Activated T-cell treated with anti-CD3 and anti-CD28 coated beads for 24 hours (primary cell): ENCODE results near the gene ITPRIP.

Experiments
- DNase-seq: peaks from one replicate; pipeline ENCODE4 v3.0.0-alpha.2; 2020; ENCODE audit warnings: low read depth

The ITPRIP gene

DNA sequence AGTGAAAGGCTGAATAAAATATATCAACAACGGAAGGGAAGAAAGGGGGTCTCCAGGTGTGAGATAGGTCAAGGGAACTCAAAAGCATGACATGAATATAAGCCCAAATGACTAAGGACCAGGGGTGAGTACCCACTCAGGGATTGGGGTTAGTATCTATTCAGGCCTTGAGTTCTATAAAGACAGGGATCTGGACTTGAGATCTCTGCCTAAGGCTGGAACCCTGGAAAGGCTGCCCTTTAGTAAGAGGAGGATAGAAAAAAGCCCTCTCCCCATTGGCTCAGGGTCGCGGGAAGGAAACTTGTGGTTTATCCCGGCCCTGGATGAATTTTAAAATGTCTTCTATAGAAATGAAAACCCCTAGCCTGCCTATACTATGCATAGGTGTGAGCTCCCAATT is 2.4 kb upstream of the ITPRIP start:
- no peak for DNase-seq

DNA sequence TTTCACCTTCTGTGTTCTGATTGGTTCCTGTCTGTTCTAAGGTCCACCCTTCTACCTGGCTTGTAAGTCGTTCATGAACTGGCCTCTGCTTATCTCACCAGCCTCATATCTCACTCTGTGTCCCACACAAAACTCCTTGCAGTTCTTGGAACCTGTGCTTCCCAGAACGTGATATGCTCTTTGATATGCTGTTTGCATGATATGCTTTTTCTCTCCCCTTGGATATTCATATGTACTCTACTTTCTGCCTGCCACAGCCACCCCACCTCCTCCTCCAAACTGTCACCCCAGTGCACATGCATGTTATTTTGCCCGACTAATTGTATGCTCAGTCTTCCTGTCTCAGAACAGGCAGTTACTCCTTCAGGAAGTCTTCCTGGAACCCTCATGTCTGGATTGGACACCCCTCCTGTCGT is 1.9 kb upstream of the ITPRIP start:
- no peak for DNase-seq

DNA sequence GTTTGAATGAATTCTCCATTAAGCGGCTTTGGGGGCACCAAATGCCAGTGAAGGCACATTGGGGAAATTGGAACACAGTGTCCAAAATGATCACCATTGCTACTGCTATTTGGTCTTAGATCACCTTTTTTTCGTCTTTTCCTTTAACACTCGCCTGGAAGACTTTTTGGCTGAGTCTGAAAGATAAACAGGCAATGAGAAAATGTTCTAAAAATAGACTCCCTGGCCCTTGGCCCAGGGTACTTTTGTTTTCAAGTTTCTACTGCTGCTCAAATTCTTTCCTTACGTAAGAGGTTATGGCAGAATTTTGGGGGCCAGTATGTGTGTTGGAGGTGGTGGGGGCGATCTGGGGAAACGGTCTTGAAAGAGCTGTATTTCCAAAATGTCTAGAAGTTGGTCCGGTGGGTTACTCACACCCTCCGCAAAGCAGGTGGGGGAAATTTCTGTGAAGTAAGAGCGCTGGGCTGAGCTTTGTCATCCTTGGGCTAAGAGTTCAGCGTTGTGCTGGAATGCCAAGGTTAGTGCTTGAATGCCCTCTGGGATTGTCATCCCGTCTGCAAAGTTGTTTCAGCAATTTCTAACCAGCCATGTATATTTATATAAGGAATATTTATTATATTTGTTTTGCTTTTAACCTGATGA is 1.3 kb upstream of the ITPRIP start:
- no peak for DNase-seq

DNA sequence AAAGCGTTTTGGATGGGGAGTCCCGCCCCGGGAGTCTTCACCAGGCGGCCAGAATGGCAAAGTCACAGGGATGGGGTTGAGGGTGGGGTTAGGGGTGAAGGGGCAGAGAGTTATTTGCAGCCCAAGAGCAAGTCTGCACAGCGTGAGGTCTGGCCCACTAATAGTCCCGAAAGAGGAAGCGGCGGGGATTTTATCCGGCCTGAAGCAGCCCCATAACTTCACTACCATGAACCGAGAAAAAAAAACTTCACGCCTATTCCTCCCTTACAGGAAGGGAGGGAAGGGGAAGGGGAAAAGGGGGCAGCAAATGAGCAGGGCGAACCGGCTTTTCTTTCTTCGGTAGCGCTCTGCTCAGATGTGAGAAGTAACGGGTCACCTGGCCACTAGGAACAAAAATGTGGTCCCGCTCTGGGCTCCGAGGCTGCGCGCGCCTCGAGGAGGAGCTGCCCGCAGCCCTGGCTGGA is 712 bp downstream of the ITPRIP start:
- no peak for DNase-seq

DNA sequence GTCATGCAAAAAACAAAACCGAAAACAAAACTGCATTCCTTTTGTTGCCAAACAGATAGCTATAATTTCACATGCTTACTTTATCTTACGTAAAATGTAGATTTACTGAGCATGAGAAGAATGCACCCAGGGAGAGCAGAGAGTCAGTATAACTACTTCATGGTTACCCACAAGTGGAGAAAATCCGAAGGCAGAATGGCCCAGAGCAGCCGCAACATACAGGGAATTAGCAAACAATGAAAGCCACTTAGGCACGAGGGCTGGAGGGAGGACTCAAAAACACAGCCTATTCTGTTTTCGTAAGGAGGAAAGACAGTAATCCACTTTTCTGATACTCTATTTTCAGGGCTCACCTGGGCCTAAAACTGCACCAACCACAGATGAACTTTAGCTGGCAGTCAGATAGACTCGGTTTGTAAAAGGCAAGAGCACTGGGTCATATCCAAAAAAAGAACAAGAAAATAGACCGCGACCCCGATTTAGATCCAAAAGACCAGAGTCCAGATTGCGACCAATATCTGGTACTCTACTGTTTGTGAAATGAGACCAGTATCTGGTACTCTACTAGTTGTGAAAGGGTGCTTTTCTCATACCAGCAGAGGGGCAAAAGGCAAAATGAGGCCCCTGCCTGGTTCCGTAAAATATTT is 1.3 kb downstream of the ITPRIP start:
- DNase-seq: no peak

DNA sequence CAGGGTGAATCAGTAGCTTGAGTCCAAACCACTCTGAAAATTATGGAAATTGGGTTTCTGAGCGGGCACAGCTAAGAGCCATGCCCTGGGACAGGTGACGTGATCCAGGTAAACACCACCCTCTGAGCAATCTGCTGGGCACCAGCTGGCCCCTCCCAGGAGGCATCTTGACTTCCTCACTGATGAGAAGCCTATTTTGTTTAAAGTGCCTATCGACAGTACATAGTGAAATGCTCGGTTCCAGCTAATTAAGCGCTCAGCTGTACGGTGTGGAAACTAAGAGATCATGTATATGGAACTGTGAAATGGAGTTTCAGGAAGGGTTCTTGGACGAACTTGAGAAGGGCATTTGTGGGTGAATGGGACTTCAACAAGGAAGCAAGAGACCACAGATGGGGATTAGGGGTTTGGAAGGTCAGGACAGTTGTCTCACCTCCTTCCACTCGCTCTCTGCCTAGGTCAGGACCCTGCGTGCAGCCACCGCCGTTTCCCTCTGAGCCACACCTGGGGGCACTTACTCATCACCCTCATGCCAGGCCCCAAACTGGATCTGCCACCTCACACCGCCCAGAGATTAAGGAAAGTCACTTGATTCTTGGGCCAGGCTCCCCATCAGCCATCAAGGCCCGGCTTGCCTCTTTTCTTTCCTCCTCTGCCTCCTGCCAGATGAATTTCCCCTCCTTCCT is 3.2 kb downstream of the ITPRIP start:
- DNase-seq: no peak

DNA sequence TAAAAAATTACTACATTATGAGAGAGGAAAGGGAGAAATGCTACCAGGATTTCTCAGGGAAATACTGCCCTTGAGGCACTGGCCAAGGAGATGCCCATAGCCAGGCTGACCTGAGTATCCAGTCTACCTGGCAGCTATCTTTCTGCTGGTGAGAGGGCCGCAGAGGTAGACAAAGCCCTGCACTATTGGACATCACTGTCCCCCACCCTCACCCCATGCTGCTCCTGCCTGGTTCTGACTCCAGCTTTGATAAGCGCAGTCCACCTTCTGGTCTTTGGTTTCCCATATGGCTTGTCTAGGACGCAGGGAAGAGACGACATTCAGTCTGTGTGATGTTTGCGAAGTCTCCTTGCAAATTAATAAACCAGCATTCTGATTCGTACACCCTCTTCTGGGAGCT is 3.7 kb downstream of the ITPRIP start:
- no peak for DNase-seq

DNA sequence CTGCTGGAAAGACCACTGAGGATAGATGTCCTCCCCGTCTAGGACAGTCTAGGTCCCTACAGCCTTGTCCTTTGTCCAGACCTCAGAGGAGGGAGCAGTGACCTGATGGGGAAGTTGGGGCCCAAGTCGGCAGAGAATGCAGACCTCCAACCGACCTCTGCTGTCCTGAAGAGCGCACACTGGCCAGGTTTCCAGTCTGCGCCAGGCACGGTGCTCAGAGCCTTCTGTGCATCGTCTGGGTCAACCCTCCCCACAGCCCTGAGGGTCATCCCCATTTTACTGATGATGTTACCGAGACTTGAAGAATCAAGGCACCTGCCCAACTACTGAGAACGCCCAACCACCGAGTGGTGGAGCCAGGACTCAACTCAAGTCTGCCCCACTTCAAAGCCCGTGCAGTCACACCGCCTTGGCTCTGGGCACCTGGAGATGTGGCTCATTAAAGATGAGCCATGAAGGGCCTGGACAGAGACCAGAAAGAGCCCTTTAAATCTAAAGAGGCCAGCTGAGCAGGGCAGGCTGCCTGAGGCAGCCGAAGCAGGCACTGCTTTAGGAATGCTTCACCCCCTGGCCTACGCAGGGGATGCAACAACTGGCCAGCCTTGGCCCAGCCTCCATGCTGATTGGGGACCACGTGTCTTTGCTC is 4.4 kb downstream of the ITPRIP start:
- DNase-seq: no peak

DNA sequence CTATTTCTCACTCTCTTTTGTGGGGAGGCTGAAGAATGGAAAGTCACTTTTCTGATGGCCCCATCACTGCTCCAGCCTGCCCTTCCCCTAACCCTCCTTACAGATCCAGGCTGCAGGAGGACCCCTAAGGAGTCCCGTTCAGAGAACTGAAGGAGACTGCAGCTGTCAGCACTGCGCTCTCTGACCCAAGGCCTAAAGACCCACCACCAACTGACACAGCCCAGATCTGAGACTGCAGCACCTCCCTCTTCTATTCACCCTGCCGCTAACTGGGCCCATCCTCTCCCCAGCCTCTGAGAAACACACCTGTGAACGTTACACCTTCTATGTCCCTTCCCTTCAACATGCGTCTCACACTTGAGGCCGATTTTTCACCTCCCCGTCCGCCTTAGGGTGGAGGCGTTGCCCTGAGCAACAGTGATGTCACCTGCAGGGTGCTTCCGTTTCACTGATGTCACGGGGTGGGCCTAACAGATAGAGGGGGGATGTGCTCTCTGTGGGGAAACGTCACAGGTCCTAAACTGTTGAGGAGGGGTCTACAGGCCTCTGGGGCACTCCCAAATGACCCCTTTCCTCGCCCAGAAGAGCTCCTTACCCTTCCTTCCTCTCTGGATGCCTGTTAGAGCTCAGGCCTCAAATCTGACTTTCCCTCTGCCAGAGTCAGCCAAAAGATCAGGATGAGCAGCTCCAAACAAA is 5.1 kb downstream of the ITPRIP start:
- DNase-seq: peak; percentile 44

DNA sequence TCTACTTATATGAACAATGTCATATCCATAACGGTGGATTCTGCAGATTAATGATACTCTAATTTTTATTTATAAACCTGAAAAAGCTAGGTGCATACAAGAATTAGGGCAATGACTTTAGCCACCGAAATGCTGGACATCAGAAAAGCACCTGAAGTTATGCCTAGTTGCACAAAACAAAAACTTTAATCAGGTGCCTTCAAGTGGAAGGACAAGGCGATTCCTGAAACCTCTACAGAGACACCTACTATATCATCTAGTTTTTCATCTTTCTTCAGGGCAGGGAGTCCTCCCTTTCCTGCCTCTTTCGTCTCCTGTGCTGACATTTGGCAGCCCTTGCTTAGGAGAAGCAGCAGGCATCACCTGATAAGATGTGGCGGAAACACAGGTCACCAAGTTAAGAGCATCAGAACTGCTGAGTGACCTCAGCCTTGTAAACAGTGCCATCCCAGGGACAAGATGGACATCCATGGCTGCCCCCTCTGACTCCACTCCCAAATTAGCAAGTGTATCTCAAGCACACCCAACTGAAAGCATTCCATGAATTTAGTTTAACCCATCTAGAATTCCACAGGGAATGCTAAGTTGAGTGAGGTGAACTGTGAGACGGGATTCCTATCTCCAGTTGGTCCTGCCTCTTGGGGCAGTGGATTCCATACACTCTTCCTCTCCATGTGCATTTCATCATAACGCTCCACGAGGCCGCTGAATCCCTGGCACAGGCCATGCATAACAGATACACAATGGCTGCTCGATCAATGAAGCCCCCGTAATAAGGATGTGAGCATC is 5.8 kb downstream of the ITPRIP start:
- DNase-seq: no peak

DNA sequence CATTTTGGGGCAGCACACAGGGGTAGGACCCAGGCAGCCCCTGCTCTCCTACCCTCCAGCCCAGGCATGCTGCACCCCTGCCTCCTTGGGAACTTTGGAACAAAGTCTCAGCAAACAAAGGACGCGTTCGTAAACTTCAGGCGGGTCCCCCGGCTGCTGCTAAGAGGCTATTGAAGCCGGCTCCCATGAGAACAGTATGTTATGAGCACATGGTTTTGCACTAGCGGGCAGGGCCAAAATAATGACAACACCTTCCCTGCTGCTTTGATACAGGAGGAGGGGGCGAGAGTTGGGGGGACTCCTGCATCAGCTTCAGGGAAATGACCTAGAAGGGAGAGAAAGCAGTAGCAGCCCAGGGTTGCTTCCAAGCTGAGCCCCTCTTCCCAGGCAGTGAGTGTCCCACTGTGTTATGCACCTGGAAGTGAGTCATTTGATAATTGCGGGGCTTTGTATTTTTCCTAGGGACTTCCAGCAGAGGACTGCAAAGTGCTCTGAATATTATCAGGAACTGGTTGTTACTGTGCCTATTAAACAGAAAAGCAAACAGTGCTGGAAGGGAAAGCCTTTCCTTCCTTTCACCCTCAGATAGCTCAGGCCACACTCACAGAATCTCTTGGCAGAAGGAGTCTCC is 6.9 kb downstream of the ITPRIP start:
- no peak for DNase-seq

DNA sequence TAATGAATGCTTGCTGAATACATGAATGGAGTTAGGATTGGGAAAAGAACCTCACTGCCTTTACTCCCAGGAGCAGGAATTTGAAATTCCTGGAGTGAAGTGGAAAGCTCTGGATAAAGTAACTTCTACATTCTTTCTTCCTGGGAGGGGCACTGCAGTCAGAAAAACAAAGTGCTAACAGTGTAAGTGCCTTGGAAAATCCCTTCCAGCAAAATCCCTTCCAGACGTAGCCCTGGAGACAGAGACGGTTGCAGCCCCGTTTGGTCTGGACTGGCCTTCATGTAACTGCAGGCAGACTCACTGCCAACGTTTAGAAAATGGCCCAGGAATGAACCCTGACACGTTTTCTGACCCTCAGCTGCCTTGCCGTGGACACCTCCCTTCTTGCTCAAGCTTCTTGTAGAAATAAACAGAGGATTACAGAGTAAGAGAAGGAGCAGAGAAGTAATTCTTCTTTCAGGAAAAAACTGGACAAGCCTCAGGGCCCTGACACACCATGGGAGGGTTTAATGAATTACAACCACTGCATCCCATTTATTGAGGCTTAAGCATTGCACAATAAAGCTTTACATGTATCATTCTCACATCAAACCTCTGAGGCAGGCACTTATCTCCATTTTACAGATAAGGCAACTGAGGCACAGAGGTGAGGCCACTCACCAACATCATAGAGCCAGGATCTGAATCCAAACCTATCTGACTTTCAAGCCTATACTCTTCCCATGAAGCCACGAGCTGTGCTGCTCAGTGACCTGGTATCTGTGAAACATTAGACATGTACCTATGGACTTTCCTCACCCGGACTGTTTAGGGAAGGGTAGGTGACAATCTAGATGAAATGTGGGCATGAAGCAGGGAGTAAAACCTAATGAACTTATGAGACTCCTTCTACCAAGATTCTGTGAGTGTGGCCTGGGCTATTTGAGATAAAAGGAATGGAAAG is 7.8 kb downstream of the ITPRIP start:
- DNase-seq: no peak

DNA sequence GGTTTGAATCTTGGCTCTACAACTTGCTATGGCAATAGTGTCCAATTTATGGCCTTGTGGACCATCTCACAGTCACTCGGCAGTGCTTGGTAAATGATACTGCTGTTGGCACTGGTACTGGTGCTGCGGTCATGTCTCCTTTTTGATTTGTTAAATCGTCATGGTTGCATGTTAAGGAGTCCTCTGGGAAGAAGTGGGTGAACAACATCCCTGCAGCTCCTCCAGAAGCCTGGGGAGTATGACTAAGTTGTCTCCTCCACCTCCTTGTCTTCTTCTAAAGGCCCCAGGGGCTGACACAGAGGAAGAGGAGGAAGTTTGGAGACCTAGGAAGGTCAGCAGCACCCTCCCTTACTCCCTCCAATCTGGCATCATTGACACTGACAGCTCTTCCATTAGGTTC is 8.5 kb downstream of the ITPRIP start:
- no peak for DNase-seq

DNA sequence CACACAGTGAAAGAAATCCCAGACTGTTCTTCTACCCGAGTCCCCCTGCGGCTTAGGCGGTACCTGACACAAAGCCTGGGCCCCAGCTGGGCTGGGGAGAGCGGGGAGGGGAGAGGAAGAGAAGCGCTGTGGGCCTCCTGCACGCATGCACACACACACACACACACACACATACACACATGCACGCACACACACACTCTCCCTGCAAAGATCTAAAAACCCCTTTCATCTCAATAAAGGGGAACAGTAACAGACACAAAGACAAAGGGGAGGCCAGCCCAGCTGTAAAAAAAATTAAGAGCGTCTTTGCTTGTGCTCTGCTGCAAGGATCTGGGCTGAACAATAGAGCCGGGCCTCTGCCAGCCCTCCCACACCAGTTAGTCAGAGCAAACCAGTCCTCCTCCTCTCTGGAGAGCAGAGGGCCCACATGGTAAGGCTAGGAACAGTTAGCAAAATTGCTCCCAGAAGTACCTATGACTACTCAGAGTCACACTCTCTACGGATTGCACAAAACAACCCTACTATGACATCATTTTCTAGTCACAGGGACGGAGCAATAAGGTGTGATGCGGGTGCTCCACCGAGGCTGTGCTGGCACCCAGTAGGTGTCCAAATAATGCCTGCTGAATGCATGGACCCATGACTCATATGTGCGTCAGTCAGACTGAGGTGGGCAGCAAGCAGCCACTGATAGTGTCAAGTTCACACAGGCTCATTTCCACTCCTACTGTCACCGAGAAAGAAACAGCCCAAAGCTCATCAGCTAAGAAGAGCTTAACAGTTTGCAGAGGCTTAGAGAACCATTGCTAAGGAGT is 9.2 kb downstream of the ITPRIP start:
- DNase-seq: peak; percentile 72

DNA sequence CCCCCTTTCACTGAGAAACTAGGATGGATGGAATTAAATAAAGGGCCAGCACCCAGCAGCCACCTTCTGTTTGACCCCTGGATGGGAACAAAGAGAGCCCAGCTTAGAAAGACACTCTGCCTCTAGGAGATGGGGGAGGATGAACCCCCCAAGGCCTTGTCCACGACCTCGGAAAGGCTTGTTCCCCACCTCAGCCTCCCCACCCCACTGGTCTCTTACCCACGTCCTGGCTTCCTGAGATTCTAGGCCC is 9.7 kb downstream of the ITPRIP start:
- no peak for DNase-seq

DNA sequence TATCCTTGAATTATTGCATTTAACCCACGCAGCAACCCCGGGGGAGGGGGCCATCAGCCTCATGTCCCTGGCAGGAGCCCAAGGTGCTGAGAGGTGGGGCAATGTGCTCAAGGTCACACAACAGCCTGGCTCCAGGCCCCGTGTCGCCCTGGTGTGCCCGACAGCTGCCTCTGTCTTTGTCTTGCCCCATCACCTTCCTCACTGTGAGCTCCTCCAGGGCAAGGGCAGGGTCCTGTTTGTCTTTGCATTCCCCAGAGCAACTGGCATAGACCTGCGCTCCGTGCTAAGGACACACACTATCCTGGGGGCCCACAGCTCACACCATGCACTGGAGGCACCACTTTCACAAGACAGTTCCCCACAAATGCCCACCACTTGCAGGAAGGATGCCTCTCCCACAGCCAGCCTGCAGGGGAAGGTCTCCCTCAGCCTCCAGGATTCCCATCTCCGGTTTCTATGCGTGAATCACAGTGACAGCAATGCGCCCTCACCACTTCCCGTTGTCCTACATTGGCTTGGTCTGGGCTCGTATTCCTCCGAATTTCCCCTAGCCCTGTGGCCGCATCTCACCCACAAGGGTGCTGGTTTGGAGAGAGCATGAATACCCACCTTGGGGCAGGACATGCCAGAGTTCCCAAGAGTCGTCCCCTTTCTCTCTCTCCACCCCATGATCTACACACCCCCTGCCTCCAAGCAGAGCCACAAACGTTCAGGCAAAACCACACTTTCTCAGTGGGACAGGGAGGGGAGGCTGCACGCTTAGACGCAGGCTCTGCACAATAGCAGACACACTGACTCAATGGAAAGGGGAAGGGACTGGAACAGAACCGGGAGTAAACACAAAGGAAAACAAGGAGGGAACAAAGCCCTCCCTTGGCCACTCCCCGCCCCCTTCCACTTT is 10.3 kb downstream of the ITPRIP start:
- DNase-seq: no peak

DNA sequence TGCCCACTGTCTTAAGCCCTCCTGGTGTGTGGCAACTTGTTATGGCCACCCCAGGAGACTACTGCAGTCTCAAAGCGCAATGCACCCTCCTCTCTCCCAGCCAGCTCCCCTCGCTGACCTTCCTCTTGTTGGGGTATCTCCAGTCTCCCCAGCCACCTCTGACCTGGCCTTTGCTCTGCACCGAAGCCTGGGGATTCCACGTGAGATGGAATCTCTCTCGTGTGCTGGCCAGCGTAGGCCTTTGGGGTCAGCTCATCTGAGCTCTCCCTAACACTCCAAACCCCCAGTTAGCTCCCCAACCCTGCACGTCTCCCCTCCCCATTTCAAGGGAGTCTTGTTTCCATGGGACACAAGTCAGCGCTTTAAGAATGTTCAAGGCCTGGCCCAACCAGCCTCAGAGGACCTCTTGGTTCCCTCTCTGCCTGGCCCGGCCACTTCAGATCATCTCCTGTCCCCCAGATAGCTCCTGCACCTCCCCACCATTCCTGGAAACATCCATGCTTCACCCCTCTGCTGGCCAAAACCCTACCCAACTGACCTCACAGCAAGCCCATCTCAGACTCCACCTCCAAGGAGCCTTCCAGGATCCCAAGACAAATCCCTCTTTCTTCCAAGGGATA is 11.2 kb downstream of the ITPRIP start:
- no peak for DNase-seq
